NCI-H1092 treated with DMSO at 0.1 percent for 48 hours (cell line): ENCODE data around the gene PORCN.

Source experiments
- DNase-seq: peaks from one replicate; lab custom pipeline; 2025; lab: John Stamatoyannopoulos, UW

Gene PORCN

GRCh38 chrX:48508400-48509244 lies at the start of gene PORCN:
PORCN (plus strand) TSS chrX:48508992; CDS start chrX:48509821, 829 bp downstream.
- DNase-seq: peak; percentile 31

GRCh38 chrX:48459483-48459882 lies 49.3 kb upstream of the PORCN start:
- no peak for DNase-seq

- DNase-seq: no peak
These were observed 48.8 kb upstream of the PORCN start for GRCh38 chrX:48460031-48460430.

- no peak for DNase-seq
These were observed 48.2 kb upstream of the PORCN start for GRCh38 chrX:48460606-48461005.

GRCh38 chrX:48461830-48462229 lies 47.0 kb upstream of the PORCN start:
- no peak for DNase-seq

- DNase-seq: no peak
These were observed 43.4 kb upstream of the PORCN start for GRCh38 chrX:48465336-48465933.

- DNase-seq: no peak
These were observed 42.1 kb upstream of the PORCN start for GRCh38 chrX:48466696-48467095.

- no peak for DNase-seq
These were observed 41.5 kb upstream of the PORCN start for GRCh38 chrX:48467281-48467761.

- no peak for DNase-seq
These were observed 40.5 kb upstream of the PORCN start for GRCh38 chrX:48468247-48468671.

- no peak for DNase-seq
These were observed 39.8 kb upstream of the PORCN start for GRCh38 chrX:48468693-48469691.

- DNase-seq: no peak
These were observed 38.5 kb upstream of the PORCN start, which contains the start of gene SLC38A5 for GRCh38 chrX:48470110-48470832. SLC38A5 (minus strand) TSS chrX:48470260; CDS start chrX:48467924, 2,336 bp downstream.

- DNase-seq: no peak
These were observed 38.0 kb upstream of the PORCN start for GRCh38 chrX:48470833-48471118.

GRCh38 chrX:48471504-48471903 lies 37.3 kb upstream of the PORCN start:
- no peak for DNase-seq

- no peak for DNase-seq
These were observed 36.6 kb upstream of the PORCN start for GRCh38 chrX:48472225-48472624.

- no peak for DNase-seq
These were observed 35.7 kb upstream of the PORCN start for GRCh38 chrX:48472851-48473703.

GRCh38 chrX:48473704-48473990 lies 35.1 kb upstream of the PORCN start:
- DNase-seq: no peak

GRCh38 chrX:48474127-48474526 lies 34.7 kb upstream of the PORCN start:
- DNase-seq: no peak

- DNase-seq: no peak
These were observed 34.2 kb upstream of the PORCN start for GRCh38 chrX:48474581-48474980.

GRCh38 chrX:48475296-48475695 lies 33.5 kb upstream of the PORCN start:
- DNase-seq: no peak

- DNase-seq: peak; percentile 89
These were observed 32.8 kb upstream of the PORCN start, which contains the start of gene FTSJ1 for GRCh38 chrX:48475774-48476577. FTSJ1 (plus strand) TSS chrX:48476199; CDS start chrX:48478048, 1,849 bp downstream.
